Mesothelial cell of epicardium (in vitro differentiated cells): ENCODE measurements around the gene SDR42E2. TPM values are rescaled to one million over a fixed set of nuclear protein-coding genes. Genes with fewer than 3 reads are reported as not detected.

ENCODE experiments used
- DNase-seq, 2 experiments: peaks; one replicate each; pipeline ENCODE4 v3.0.0; 2021; ENCODE audit warnings: low spot score in 2 of 2; ENCODE audit not compliant: unreplicated experiment in 2 of 2
- H3K27ac Mint-ChIP-seq: 2 replicates; pipeline ENCODE4 v1.8.0; 2021; ENCODE audit warnings: mixed read lengths
- H3K27me3 Mint-ChIP-seq: 2 replicates; pipeline ENCODE4 v1.8.0; 2021; ENCODE audit warnings: low read depth, mixed read lengths
- H3K36me3 Mint-ChIP-seq: 2 replicates; pipeline ENCODE4 v1.8.0; 2021; ENCODE audit warnings: mixed read lengths
- H3K4me1 Mint-ChIP-seq: 2 replicates; pipeline ENCODE4 v1.8.0; 2021; ENCODE audit warnings: mixed read lengths
- H3K4me3 Mint-ChIP-seq: 2 replicates; pipeline ENCODE4 v1.8.0; 2021; ENCODE audit warnings: mild to moderate bottlenecking, moderate library complexity, mixed read lengths
- H3K9me3 Mint-ChIP-seq: 2 replicates; pipeline ENCODE4 v1.8.0; 2021; ENCODE audit warnings: mixed read lengths
- total RNA-seq: library from RNA; stranded (reverse); gene quantifications from 3 replicates; pipeline ENCODE4 v1.2.1, GENCODE V29; 2021
- TF ChIP-seq, protein P1 (sequence below): fragments of 200-600 bp; sonication (generic); IDR thresholded peaks from one replicate; pipeline ENCODE4 v1.5.0; 2021; ENCODE audit warnings: antibody characterized with exemption; ENCODE audit not compliant: unreplicated experiment

Gene SDR42E2
- total RNA-seq, 1 donor from 2014 or later, result 0.09 TPM

DNA sequence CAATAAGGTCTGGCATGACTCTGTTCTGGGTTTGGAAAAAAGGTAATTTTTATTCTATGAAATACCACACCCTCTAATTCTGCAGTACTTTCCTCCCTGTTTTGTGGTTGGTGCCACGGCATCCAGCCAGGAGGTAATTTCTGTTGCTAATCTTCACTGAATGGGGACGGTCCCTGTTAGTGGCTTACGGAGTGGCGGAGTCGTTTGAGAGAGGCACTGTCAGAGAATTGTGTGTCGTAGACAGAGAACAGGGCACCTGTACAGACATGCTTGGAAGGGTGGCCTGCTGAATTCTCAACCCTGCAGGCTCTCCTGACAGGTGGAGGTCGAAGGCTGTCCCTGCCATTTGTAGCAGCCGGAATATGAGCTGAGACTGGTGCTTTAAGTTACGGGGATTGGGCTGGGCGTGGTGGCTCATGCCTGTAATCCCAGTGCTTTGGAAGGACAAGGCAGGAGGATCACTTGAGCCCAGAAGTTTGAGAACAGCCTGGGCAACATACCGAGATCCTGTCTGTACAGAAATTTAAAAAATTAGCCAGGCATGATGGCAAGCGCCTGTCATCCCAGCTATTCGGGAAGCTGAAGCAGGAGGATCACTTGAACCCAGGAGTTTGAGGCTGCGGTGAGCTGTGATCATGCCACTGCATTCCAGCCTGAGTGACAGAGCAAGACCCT, 77.0 kb downstream of the SDR42E2 start:
- Mint-ChIP-seq H3K4me3 (no peak overlapping the region), H3K36me3 (peaks cover 4% of the 10 kb centered on the region), H3K27me3 (no peaks in the 10 kb centered on the region), H3K4me1 (peaks cover 3% of the 10 kb centered on the region), H3K27ac (no peak overlapping the region), H3K9me3 (no peaks in the 10 kb centered on the region)
- DNase-seq, result no peak
- TF ChIP-seq, protein P1, sequence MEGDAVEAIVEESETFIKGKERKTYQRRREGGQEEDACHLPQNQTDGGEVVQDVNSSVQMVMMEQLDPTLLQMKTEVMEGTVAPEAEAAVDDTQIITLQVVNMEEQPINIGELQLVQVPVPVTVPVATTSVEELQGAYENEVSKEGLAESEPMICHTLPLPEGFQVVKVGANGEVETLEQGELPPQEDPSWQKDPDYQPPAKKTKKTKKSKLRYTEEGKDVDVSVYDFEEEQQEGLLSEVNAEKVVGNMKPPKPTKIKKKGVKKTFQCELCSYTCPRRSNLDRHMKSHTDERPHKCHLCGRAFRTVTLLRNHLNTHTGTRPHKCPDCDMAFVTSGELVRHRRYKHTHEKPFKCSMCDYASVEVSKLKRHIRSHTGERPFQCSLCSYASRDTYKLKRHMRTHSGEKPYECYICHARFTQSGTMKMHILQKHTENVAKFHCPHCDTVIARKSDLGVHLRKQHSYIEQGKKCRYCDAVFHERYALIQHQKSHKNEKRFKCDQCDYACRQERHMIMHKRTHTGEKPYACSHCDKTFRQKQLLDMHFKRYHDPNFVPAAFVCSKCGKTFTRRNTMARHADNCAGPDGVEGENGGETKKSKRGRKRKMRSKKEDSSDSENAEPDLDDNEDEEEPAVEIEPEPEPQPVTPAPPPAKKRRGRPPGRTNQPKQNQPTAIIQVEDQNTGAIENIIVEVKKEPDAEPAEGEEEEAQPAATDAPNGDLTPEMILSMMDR, result no peak

DNA sequence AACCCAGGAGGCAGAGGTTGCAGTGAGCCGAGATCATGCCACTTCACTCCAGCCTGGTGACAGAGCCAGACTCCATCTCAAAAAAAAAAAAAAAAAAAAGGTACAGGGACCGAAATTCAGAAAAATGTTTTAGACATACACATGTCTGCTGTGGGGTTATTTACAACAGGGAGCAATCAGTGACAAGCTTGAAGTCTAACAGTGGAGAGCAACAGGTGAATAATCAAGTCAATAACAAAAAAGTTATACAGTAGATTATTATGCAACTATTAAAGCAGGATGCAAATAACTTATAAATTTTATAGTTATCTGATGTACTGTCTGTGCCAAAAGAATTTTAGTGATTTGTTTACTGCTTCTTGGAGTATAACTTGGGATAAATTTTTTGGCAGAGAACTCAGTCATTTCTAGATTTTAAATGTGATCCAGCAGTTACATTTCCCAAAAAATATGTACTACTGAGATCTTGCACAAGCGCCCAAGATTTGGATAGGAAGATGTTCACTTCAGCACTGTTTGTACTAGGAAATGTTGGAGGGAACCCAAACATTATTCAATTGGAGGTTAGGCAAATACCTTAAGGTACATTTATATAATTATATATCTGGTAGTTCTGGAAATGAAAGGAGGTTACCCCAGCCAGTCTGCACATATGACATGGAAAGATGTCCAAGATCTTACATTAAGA, 77.9 kb downstream of the SDR42E2 start:
- TF ChIP-seq, protein P1, result no peak

More for the DNA sequence above, 77.9 kb downstream of the SDR42E2 start:
- H3K4me3 Mint-ChIP-seq, result no peak overlapping the region
- DNase-seq, result no peak
- no peak overlapping the region for H3K27ac Mint-ChIP-seq
- peaks cover 4% of the 10 kb centered on the region for H3K36me3 Mint-ChIP-seq
- no peaks in the 10 kb centered on the region for H3K9me3 Mint-ChIP-seq
- H3K27me3 Mint-ChIP-seq, result no peaks in the 10 kb centered on the region
- H3K4me1 Mint-ChIP-seq, result peaks cover 3% of the 10 kb centered on the region

Other genes with a start within 250 kb of the SDR42E2 start
- gene UQCRC2, start 209.1 kb upstream of the SDR42E2 start, total RNA-seq, result 197 to 221 TPM (median 199 TPM) in 3 replicates
- gene PDZD9, start 161.4 kb upstream of the SDR42E2 start, total RNA-seq, result not detected in 3 replicates
- 14.8 to 17.5 TPM (median 17.0 TPM) in 3 replicates for gene MOSMO, start 154.4 kb upstream of the SDR42E2 start, total RNA-seq
- 0.18 to 0.54 TPM (median 0.35 TPM) in 3 replicates for gene VWA3A, start 70.0 kb upstream of the SDR42E2 start, total RNA-seq
- gene EEF2K, start 43.8 kb downstream of the SDR42E2 start, total RNA-seq, result 20.4 to 22.1 TPM (median 21.4 TPM) in 3 replicates
- gene POLR3E, start 134.9 kb downstream of the SDR42E2 start, total RNA-seq, result 68.9 to 71.4 TPM (median 69.7 TPM) in 3 replicates
- gene CDR2, start 212.1 kb downstream of the SDR42E2 start, total RNA-seq, result 26.3 to 33.0 TPM (median 27.3 TPM) in 3 replicates